HG02571 (cell line): ENCODE data around the gene CNN2.

Experiments used
- ATAC-seq: cut with Tn5 transposase; IDR thresholded peaks from one replicate; pipeline ENCODE4 v1.9.1; 2021; ENCODE audit warnings: mild to moderate bottlenecking, moderate library complexity; ENCODE audit not compliant: unreplicated experiment

CNN2 gene

DNA sequence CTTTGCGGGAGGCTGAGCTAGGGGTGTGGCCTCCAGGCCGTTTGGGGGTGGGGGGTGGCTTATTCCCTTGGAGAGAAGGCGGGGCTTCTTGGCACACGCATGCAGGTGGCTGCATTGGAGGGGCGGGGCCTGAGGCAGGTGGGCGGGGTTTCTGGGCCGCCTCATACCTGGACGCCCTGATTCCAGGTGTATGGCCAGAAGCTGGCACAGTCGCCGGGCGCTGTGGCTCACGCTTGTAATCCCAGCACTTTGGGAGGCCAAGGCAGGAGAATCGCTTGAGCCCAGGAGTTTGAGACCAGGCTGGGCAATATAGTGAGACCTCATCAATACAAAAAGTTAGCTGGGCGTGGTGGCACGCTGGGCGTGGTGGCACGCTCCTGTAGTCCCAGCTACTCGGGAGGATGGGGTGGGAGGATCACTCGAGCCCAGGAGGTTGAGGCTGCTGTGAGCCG is 21.3 kb downstream of the CNN2 start:
- no peak for ATAC-seq

DNA sequence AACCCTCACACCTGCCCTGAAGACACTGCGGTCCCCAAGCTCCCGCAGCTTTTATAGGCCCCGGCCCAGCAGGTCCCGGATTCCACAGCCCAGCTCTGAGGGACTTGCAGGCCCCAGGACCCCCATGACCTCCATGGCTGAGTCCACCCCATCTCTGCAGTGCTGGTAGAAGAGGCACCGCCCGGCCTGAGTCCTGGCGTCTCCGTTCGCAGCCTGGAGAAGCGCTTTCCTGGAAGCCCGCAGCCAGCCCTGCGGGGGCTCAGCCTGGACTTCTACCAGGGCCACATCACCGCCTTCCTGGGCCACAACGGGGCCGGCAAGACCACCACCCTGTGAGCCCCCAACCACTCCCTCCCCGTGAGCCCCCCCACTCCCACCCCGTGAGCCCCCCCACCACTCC is 22.7 kb downstream of the CNN2 start:
- ATAC-seq, result no peak

DNA sequence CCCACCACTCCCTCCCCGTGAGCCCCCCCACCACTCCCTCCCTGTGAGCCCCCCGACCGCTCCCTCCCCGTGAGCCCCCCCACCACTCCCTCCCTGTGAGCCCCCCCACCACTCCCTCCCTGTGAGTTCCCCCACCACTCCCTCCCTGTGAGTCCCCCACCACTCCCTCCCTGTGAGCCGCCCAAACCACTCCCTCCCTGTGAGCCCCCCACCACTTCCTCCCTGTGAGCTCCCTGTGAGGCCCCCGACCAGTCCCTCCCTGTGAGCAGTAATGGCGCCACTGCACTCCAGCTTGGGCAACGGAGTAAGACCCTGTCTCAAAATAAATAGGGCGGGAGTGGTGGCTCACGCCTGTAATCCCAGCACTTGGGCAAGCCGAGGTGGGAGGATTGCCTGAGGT is 23.4 kb downstream of the CNN2 start:
- no peak for ATAC-seq

DNA sequence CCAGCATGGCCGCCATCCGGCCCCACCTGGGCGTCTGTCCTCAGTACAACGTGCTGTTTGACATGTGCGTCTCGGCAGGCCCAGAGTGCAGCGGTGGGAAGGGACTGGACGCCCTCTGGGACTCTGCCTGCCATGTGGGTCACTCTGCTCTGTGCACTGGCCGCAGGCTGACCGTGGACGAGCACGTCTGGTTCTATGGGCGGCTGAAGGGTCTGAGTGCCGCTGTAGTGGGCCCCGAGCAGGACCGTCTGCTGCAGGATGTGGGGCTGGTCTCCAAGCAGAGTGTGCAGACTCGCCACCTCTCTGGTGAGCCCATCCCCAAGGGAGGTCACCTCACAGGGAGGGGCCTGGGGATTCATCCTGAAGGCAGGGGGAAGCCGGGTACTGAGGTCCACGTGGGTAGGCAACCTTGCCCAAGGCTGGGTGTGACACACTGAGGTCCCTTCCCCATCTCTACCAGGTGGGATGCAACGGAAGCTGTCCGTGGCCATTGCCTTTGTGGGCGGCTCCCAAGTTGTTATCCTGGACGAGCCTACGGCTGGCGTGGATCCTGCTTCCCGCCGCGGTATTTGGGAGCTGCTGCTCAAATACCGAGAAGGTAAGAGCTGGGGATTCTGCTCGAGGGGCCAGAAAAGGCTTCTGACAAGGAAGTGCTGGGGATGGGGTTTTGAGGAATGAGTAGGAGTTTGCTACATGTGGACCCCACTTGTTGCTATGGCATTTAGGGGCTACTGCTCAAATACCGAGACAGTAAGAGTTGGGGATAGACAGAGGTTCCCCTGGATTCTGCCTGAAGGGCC is 24.8 kb downstream of the CNN2 start:
- ATAC-seq, result no peak

DNA sequence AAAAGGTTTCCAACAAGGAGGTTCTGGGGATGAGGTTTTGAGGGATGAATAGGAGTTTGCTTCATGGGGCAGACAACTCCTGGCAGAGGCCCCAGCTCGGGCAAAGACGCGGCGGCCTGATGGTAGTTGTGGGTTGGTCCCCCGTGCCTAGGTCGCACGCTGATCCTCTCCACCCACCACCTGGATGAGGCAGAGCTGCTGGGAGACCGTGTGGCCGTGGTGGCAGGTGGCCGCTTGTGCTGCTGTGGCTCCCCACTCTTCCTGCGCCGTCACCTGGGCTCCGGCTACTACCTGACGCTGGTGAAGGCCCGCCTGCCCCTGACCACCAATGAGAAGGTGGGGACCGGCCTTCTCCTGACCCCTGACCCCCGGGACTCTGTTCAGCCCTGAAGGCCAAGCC is 25.4 kb downstream of the CNN2 start:
- no peak for ATAC-seq

DNA sequence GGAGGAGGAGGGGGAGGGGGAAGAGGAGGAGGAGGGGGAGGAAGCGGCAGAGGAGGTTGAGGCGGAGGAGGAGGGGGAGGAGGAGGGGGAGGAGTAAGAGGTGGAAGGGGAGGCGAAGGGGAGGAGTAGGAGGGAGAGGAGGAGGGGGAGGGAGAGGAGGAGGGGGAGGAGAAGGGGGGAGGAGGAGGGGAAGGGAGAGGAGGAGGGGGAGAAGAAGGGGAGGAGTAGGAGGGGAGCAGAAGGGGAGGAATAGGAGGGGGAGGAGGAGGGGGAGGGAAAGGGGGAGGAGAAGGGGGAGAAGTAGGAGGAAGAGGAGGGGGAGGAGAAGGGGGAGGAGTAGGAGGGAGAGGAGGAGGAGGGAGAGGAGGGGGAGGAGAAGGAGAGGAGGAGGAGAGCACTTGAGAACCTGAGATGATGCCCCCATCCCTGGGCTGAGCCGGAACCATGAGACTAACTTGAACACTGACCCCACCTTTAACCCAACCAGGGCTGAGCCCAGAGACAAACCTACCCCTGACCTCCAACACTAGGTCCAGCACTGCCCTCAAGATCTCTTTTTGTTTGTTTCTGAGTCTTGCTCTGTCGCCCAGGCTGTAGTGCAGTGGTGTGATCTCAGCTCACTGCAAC is 26.1 kb downstream of the CNN2 start:
- no peak for ATAC-seq

DNA sequence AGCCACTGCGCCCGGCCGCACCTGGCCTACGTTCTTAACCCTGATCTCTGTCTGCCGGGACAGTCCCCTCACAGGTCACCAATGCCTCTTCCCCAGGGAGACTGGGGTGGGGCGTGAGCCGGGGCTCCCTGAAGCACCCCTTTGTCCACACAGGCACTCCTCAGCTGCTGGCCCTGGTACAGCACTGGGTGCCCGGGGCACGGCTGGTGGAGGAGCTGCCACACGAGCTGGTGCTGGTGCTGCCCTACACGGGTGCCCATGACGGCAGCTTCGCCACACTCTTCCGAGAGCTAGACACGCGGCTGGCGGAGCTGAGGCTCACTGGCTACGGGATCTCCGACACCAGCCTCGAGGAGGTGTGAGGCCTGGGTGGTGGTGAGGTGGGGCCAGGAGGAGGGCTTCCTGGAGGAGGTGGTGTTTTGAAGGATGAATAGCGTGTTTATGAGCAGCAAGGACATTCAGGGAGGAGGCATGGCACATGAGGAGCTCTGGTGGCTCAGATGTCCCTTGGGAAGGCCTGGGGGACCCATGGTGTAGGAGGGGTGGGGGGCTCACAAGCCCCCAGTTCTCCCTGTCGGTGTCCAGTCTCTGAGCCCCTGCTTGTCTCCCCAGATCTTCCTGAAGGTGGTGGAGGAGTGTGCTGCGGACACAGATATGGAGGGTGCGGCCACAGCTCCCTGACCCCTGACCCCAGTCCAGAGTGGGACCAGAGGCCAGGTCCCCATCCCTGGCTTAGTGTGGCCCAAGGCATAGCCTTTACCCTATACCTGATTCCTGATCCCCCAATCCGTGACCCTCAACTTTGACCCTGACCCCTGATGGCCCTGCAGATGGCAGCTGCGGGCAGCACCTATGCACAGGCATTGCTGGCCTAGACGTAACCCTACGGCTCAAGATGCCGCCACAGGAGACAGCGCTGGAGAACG is 27.0 kb downstream of the CNN2 start:
- no peak for ATAC-seq

DNA sequence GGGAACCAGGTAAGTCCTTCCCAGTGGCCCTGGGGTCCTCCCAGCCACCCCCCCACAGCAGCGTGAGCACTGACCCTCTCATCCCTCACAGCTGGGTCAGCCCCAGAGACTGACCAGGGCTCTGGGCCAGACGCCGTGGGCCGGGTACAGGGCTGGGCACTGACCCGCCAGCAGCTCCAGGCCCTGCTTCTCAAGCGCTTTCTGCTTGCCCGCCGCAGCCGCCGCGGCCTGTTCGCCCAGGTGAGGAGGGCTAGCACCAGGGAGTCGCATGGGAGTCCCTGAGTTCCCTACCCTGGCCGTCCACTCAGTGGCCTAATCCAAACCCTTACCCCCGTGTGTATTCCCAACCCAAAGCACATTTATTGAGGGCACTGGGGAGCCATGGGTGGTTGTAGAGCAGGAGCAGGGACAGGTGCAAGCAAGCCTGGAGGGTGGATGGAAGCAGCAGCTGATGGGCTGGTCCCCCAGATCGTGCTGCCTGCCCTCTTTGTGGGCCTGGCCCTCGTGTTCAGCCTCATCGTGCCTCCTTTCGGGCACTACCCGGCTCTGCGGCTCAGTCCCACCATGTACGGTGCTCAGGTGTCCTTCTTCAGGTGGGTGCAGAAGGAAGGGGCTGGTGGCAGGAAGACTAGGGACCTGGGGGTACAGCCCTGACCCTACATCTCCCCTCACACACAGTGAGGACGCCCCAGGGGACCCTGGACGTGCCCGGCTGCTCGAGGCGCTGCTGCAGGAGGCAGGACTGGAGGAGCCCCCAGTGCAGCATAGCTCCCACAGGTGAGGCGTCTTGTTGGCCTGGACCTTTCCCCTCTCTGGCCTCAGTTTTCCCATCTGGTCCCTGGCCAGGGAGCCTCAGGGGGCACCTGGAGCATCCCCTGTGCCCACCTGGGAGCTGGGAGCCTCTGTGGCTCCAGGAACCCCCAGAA is 28.0 kb downstream of the CNN2 start:
- ATAC-seq, result no peak

DNA sequence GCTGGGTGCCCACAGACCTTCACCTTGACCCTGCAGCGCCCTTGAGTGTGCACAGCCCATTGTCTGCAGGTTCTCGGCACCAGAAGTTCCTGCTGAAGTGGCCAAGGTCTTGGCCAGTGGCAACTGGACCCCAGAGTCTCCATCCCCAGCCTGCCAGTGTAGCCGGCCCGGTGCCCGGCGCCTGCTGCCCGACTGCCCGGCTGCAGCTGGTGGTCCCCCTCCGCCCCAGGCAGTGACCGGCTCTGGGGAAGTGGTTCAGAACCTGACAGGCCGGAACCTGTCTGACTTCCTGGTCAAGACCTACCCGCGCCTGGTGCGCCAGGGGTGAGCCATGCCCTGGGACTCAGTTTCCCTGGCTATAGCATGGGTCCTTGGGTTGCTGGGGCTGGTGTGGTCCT is 28.6 kb downstream of the CNN2 start:
- no peak for ATAC-seq

DNA sequence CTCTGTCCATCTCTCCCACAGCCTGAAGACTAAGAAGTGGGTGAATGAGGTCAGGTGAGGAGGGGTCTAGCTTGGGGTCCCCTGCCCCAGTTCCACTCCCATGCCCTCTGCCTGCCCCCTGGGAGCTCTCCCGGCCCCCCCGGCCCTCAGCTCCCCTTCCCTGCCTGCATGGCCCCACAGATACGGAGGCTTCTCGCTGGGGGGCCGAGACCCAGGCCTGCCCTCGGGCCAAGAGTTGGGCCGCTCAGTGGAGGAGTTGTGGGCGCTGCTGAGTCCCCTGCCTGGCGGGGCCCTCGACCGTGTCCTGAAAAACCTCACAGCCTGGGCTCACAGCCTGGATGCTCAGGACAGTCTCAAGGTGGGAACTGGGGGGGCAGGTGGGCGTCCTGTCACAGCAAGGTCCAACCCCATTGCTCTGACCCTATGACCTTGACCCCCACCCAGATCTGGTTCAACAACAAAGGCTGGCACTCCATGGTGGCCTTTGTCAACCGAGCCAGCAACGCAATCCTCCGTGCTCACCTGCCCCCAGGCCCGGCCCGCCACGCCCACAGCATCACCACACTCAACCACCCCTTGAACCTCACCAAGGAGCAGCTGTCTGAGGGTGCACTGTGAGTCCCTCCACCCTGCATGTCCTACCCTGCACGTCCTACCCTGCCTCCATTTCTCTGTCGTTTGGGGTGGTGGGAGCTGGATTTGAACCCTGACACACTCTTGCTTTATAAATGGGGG is 29.6 kb downstream of the CNN2 start:
- ATAC-seq, result no peak

DNA sequence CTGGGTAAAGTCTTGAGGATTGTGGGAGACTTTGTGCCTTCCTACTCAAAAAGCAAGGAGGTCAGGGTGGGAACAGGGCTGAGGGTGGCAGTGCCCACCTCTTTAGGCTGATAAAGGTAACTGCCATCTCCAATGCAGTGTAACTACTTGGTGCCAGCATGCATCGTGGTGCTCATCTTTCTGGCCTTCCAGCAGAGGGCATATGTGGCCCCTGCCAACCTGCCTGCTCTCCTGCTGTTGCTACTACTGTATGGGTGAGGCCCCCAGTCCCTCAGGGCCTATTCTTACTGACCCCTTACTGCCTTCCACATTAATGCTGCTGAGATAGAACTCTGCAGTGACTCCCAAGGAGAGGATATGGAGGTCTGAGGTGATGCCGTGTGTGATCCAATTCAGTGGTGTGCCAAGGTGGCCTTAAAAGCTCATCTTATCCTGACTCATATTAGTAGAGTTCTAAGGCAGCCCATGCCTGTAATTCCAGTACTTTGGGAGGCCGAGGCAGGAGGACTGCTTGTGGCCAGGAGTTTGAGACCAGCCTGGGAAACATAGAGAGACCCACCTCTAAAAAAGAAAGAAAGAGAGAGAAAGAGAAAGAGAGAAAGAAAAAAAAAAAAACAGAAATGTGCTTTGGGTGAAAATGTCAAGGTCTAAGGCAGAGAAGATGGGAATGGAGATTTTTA is 30.9 kb downstream of the CNN2 start:
- no peak for ATAC-seq

DNA sequence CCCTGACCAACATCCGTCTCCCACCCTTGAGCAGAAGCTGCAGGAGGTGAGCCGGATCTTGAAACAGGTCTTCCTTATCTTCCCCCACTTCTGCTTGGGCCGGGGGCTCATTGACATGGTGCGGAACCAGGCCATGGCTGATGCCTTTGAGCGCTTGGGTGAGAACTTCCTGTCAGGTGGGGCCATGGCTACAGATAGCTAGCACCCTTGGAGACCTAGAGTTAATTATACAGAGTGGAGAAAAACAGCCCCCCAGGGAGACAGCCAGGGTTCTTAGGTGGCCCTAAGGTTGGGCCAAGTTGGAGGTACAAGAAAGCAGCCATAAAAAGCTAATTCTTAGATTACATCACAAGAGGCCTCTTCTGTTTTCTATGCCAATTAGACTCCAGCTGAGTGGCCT is 31.7 kb downstream of the CNN2 start:
- ATAC-seq, result no peak

DNA sequence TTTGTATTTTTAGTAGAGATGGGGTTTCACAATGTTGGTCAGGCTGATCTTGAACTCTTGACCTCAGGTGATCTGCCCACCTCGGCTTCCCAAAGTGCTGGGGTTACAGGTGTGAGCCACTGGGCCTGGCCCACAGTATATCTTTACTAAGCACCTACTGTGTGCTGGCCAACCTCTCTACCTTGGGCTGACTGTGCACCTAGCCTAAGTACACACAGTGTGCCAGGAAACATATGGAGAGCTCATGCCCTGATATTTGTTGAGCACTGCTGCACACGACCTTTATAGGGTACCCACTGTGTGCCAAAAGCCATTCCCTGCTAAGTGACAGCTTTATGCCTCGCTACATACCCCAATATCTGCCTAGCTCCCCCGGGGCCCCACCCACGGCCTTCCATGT is 34.3 kb downstream of the CNN2 start:
- ATAC-seq, result no peak

DNA sequence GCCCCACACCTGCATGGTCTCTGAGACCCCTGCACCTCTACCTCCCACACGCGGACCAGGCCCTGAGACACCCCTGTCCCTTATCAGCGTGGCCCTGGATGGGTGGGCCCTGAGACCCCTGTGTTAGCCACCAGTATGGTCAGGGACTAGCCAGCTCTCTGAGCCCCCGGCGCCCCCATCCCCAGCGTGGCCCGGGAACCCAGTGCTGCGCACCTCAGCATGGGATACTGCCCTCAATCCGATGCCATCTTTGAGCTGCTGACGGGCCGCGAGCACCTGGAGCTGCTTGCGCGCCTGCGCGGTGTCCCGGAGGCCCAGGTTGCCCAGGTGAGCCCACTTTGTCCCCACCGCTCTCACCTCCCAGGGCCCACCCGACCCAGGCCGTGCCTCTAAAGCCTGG is 35.6 kb downstream of the CNN2 start:
- no peak for ATAC-seq

DNA sequence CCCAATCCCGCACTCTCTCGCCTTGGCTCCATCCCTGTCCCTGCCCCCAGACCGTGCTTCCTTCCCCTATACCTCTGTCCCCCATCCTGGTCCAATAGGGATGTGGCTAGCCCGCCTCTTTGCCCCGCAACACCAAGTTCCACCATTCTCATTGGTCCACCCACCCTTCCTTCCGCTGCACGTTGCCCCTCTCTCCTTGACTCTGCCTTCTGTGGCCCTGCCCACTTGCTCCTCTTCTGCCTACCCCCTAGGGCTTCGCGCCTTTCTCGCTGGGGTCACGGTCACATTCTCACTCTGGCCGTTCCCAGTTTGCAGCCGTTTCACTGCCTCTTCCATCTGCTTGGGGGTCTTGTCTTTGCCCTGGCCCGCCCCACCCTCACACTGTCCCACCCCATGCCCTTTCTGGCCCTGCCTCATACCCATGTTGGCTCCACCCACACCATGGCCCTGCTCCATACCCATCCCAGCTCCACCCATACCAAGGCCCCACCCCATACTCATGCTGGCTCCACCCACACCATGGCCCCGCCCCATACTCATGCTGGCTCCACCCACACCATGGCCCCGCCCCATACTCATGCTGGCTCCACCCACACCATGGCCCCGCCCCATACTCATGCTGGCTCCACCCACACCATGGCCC is 36.1 kb downstream of the CNN2 start:
- no peak for ATAC-seq

DNA sequence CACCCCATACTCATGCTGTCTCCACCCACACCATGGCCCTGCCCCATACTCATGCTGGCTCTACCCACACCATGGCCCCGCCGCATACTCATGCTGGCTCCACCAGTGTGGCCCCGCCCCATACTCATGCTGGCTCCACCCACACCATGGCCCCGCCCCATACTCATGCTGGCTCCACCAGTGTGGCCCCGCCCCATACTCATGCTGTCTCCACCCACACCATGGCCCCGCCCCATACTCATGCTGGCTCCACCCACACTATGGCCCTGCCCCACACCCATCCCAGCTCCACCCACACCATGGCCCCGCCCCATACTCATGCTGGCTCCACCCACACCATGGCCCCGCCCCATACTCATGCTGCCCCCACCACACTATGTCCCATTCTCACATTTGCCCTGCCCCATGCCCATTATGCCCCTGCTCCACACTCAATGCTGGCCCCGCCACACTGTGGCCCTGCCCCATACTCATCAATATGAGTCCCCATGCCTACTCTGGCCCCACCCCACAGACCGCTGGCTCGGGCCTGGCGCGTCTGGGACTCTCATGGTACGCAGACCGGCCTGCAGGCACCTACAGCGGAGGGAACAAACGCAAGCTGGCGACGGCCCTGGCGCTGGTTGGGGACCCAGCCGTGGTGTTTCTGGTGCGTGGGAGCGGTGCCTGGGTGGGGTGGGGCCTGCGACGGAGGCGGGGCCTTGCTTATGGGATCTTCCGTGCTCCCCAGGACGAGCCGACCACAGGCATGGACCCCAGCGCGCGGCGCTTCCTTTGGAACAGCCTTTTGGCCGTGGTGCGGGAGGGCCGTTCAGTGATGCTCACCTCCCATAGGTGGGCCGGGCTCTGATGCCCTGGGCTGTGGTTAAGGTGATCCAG is 36.9 kb downstream of the CNN2 start:
- ATAC-seq, result no peak

DNA sequence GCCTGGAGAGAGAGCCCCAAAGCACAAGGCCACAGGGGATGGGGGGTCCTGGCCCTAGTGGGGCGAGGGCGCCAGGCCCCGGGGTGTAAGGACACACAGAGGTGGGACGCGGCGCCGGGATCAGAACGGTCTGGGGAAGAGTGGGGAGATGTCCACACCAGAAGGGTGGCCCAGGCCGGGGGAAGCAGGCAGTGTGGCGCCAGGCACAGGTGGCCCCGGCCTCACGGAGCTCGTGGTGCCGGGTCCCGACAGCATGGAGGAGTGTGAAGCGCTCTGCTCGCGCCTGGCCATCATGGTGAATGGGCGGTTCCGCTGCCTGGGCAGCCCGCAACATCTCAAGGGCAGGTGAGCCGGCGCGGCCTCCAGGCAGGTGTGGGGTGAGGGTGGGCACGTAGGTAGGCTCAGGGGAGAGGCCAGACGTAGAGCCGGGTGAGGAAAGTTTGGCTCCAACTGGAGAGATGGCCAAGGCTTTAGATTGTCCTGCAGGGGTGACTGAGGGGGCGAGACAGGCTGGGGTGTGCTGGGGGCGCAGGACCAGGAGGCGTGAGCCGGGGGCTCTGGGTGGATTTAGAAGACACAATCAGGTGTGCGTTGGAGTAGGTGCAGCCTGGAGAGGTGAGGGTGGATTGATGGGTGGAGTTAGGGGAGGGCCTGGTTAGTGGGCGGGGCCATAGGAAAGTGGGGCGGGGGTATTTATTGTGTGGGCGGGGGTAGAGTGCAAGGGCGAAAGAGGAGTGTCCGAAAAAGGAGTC is 37.7 kb downstream of the CNN2 start:
- no peak for ATAC-seq
